ENCODE measurements around the gene PRIMA1.

PRIMA1 gene

DNA sequence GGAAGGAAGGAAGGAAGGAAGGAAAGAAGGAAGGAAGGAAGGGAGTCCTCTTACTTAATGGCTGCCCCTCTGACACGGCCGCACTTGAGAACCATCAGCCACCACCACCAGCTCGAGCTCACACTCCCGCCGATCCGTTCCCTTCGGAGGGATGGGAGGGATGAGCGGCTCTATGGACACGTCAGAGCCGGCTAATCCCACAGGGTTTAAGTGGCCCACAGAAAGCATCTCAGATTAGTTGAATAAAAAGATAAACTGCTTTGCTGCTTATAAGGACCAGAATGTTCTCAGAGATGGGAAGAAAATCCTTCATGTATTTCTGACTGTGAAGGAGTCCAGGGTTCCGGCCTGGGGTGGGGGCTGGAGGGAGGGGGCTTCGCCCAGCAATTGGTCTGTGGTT is 31.1 kb downstream of the PRIMA1 start:
- DNase-seq (ENCODE audit: low read depth in 2 of 2) = no peak

DNA sequence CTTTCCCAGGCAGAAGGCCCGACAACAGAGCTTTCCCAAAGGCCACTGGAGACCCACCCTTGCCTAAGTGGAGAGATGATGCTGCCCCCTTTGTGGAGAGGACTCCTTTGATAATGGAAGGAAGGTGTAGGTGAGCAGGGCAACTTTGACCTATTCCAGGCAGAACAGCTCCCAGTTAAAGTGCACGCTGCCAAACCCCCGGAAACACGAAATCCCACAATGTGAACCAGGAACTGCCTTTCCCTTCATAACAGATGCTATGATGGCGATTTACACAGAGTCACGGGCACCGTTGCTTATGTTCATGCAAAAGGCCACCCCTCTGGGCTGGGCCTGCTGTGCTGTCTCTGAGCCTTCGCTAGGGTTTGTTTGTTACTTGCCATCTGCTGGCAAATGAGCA is 34.6 kb downstream of the PRIMA1 start:
- no peak for DNase-seq (ENCODE audit: low read depth in 2 of 2)

- no peak for DNase-seq (ENCODE audit: low read depth in 2 of 2)
Measured at GRCh38 chr14:93752980-93753561, 35.2 kb downstream of the PRIMA1 start.

DNA sequence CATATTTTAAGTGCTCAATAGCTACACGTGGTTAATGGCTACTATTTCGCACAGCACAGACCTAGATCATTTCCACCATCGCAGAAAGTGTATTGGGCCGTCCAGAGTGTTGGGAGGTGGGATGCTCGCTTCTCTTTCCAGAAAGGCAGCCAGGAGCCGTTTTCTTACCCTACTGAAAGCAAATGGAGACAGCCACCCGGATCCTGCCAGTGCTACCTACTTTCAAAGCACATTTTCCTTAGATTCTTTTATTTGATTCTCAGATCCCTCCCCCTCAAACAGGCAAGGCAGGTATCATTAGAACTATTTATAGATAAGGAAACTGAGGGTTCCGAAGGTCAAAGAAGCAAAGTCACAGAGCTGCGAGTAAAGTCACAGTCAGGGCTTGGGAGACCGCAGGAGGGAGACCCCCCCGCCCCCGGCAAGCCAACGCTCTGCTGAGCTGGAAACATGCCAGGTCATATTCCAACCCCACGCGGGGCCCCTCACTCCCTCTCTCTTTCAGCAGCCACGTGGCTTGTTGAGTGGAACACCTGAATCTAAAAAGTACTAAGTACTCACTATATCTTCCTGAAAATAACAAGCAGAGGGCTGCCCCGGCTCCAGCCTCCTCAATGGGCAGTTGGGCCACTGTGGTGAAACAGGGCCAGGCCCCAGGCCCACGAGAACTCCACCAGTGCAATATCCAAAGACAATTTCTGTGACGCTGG is 36.2 kb downstream of the PRIMA1 start:
- no peak for DNase-seq (ENCODE audit: low read depth in 2 of 2)

- no peak for DNase-seq (ENCODE audit: low read depth in 2 of 2)
Measured at GRCh38 chr14:93749076-93749420, 39.2 kb downstream of the PRIMA1 start.

- DNase-seq (ENCODE audit: low read depth in 2 of 2) = no peak
Measured at GRCh38 chr14:93748208-93749075, 39.8 kb downstream of the PRIMA1 start.

- DNase-seq (ENCODE audit: low read depth in 2 of 2) = no peak
Measured at GRCh38 chr14:93747560-93747959, 40.7 kb downstream of the PRIMA1 start.

GRCh38 chr14:93747102-93747501 is 41.2 kb downstream of the PRIMA1 start:
- no peak for DNase-seq (ENCODE audit: low read depth in 2 of 2)

- no peak for DNase-seq (ENCODE audit: low read depth in 2 of 2)
Measured at GRCh38 chr14:93745603-93746273, 42.5 kb downstream of the PRIMA1 start.

DNA sequence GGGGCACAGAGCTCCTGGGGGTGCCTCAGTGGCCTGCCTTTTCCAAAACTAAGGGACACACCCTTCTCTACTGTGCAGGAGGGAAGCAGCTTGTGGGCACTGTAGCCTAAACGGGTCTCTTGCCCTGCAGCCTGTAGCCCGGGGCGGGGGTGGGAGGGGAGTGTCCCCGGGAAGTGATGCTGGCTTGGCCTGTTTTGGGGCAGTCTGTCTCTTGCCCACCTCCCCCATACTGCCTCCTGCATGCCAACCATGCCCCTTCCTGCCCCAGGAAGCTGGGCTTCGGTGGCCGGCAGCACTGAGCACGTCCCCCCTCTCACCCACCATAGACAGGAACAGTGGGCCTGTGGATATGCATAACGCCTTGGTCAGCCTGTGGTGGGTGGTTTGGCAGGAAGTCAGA is 43.4 kb downstream of the PRIMA1 start:
- DNase-seq (ENCODE audit: low read depth in 2 of 2) = no peak

DNA sequence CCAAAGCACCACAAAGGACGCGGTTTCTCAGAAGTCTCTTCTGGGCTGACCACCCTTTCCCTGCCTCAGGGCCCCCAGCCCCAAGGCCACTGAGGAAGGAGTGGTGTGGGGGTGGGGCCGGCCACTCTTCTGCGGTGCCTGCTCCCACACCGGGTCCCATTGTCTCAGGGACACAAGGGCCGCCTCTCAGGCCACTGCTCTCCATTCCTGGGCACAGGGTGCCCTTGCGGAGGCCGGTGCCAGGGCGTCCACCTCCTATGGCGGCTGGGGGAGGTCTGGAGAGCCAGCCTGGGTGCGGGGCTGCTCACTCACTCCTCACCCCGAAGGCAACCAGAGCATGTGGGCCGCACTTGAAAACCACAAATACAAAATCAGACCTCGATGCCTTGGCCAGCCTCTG is 44.1 kb downstream of the PRIMA1 start:
- no peak for DNase-seq (ENCODE audit: low read depth in 2 of 2)

DNA sequence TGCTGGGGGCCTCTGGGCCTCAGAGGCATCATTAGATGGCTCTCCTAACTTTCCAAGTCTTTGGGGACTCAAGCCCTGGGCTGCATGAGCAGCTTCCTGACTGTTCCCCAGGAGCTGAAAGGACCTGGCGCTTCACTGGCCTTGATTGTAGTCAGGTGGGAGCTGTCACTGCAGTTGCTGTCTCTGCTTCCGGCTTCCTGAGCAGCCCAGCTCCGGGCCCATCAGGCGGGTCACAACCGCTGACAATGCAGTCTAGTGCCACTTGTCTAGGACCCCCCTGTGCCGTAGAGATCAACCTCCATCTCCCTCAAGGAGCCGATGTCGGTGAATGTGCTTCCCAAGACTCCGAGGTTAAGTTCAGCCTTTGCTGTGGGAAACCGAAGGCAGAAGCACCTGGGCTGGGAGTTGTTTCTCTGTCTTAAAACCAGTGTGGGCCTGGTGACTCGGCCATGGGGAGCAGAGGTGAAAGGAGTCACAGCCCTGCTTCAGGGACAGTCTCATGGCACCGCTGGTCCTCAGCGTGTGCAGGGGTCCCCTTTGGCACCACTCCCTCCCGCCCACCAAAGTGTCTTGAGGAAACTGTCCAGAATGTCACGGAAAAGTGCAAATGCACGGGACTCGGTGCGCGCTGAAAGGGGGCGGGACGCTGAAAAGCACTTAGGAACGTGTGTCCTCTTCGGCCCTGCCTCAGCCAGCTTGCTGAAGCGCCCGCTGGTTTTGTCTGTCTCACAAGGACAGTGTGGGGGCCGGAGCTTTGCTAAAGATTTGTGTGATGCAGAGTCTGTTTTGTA is 44.8 kb downstream of the PRIMA1 start:
- DNase-seq (ENCODE audit: low read depth in 2 of 2) = no peak

DNA sequence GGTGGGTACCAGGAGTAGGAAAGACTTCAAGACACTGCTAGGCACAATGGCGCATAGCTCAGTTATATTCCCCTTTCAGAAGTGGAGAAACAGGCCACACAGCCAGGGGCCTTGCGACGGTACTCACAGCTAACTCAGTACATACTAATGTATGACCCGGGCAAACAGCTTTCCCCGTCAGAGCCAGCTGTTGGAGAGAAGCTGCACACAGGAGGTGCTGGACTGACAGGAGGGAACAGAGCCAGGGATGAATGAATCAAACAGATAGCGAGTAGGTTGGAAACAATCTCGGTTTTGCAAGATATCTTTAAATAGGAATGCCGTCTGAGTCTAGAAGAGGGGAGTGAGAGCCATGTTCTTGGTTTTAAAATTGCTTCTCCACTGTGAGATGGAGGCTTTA is 45.5 kb downstream of the PRIMA1 start:
- DNase-seq (ENCODE audit: low read depth in 2 of 2) = no peak

DNA sequence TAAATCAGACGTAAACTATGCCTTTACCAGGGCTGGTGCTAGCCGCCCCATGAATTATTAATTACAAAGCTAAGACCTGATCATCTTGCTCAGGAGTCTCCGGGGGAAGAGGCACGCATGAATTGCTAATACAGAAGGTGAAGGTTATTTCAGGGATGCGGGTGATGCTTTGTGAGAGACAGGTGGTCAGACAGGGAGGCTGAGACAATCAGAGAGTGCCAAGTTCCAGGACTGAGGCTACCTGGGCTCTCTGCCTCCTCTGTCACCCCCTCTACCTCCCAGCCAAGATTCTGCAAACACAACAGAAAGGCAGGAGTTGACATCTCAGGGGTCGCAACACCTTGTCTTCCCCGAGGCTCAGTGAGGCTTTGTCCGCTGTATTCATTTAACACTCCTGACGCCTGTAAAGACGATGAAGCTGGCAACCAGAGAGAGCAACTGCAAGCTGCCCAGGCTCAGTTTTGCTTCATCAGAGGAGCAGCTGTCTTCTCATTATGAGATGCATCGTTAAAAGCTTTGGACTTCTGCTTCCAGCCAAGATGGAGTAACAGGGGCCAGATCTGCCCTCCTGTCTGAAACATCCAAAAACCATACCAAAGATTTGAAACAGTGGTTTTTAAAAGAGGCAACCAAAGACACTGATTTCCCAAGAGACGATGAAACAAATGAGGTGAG is 46.6 kb downstream of the PRIMA1 start:
- DNase-seq (ENCODE audit: low read depth in 2 of 2) = no peak

GRCh38 chr14:93737634-93738033 is 50.7 kb downstream of the PRIMA1 start:
- no peak for DNase-seq (ENCODE audit: low read depth in 2 of 2)

GRCh38 chr14:93736378-93737014 is 51.8 kb downstream of the PRIMA1 start:
- DNase-seq (ENCODE audit: low read depth in 2 of 2) = no peak

DNA sequence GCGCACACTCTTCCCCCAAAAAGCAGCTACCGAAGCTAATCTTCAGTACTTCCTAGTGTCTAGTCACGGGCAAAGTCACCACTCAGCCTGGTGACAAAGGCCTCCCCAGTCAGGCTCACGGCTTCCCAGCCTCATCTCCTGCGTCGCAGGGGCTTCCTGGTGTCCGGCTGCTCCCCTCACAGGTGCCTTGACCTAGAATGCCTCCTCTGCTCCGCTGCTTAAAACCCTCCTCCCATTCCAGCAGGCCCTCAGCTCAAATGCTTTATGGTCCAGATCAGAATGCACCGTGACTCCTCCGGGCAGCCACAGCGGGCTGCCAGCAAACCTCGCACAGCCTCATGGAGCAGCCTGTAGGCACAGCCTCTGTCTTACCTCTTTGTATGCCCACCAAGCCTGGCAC is 53.1 kb downstream of the PRIMA1 start:
- DNase-seq (ENCODE audit: low read depth in 2 of 2) = no peak

GRCh38 chr14:93734086-93734822 is 54.0 kb downstream of the PRIMA1 start:
- DNase-seq (ENCODE audit: low read depth in 2 of 2) = no peak

- DNase-seq (ENCODE audit: low read depth in 2 of 2) = no peak
Measured at GRCh38 chr14:93733631-93734030, 54.7 kb downstream of the PRIMA1 start.

DNA sequence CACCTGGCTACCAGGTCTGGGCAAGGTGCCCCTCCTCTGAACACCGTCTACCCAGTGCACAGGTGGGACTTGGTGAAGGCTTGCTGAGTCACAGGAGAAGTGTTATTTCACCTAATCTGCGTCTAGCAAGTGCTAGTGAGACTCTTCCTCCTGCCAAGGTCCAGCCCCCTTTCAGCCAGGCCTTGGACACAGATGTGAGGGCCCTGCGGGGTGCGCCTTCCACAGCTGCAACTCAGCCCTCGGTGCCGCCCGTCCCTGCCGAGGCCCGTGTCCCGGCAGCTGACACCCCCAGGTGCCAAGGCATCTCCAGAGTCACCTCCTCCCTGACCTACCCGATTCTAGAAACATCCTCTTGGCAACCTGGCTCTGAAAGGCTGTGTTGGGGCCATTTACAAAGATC is 55.1 kb downstream of the PRIMA1 start:
- no peak for DNase-seq (ENCODE audit: low read depth in 2 of 2)

All from stimulated activated CD8-positive, alpha-beta memory T cell treated with anti-CD3 and anti-CD28 coated beads, Interleukin-2, amount 100 ng/mL, for 48 hours (primary cell).